Fibroblast of lung (primary cell): Measurements from ENCODE around the gene SEMA3E. TPM values are rescaled to one million over a fixed set of nuclear protein-coding genes. Genes with fewer than 3 reads are reported as not detected.
"Not testable (repeated sequence)": the region's sequence is repeated elsewhere in the genome, so short reads cannot be mapped to it uniquely, and the experiment has no call there.

Source experiments
- DNase-seq, 2 donors: peaks; one replicate each; pipeline versions ENCODE4 v3.0.0 to v3.0.0-alpha.2; 2010; ENCODE audit warnings: low read depth in 2 of 2
- H2AFZ ChIP-seq: 2 replicates; pipeline ENCODE4 v1.5.1; 2012; ENCODE audit warnings: low read length, control low read depth, inconsistent platforms
- H3K27ac ChIP-seq: 2 replicates; pipeline ENCODE4 v1.5.1; 2011; ENCODE audit warnings: low read length, control low read depth; ENCODE audit not compliant: insufficient read depth
- H3K27me3 ChIP-seq: 2 replicates; pipeline ENCODE4 v1.5.1; 2011; ENCODE audit warnings: mild to moderate bottlenecking, low read length; ENCODE audit not compliant: control insufficient read depth, insufficient read depth
- H3K36me3 ChIP-seq: 2 replicates; pipeline ENCODE4 v1.5.1; 2011; ENCODE audit warnings: low read length; ENCODE audit not compliant: control insufficient read depth, insufficient read depth
- H3K4me1 ChIP-seq: 2 replicates; pipeline ENCODE4 v1.5.1; 2011; ENCODE audit warnings: low read length; ENCODE audit not compliant: control insufficient read depth, insufficient read depth; ENCODE audit errors: extremely low read depth
- H3K4me2 ChIP-seq: 2 replicates; pipeline ENCODE4 v1.5.1; 2011; ENCODE audit warnings: low read length, control low read depth; ENCODE audit not compliant: insufficient read depth; ENCODE audit errors: extremely low read depth
- H3K4me3 ChIP-seq, 4 experiments: fragments of 200-600 bp in 1 of 4; sonication (generic) in 1 of 4; replicated peaks in 1 of 4; 2 replicates each; pipeline ENCODE4 v1.5.1; 2011 to 2016; ENCODE audit warnings: low read length in 4 of 4, low read depth in 3 of 4, mild to moderate bottlenecking in 3 of 4, control low read depth in 2 of 4, inconsistent platforms in 1 of 4, mixed read lengths in 1 of 4; ENCODE audit not compliant: insufficient read depth in 1 of 4; ENCODE audit errors: control extremely low read depth in 1 of 4
- H3K79me2 ChIP-seq: 2 replicates; pipeline ENCODE4 v1.5.1; 2012; ENCODE audit warnings: mild to moderate bottlenecking, low read length, inconsistent platforms; ENCODE audit not compliant: control insufficient read depth, insufficient read depth
- H3K9ac ChIP-seq: 2 replicates; pipeline ENCODE4 v1.5.1; 2011; ENCODE audit warnings: mild to moderate bottlenecking, low read length, control low read depth; ENCODE audit not compliant: insufficient read depth
- H3K9me3 ChIP-seq: 2 replicates; pipeline ENCODE4 v1.5.1; 2012; ENCODE audit warnings: low read depth, low read length; ENCODE audit not compliant: control insufficient read depth, insufficient read depth
- H4K20me1 ChIP-seq: 2 replicates; pipeline ENCODE4 v1.5.1; 2011; ENCODE audit warnings: low read length; ENCODE audit not compliant: control insufficient read depth, insufficient read depth; ENCODE audit errors: extremely low read depth
- CTCF ChIP-seq, 2 donors: IDR thresholded peaks in 1 of 2; conservative IDR thresholded peaks in 1 of 2; 1 replicate in 1 of 2; 2 replicates in 1 of 2; pipeline ENCODE4 v1.5.1; 2011 to 2012; ENCODE audit warnings: low read length in 2 of 2, control low read depth in 1 of 2, inconsistent platforms in 1 of 2, low read depth in 1 of 2, mild to moderate bottlenecking in 1 of 2
- EZH2 ChIP-seq: IDR thresholded peaks from 2 replicates; pipeline ENCODE4 v1.5.1; 2012; ENCODE audit warnings: low read length, control low read depth, mild to moderate bottlenecking; ENCODE audit errors: missing control alignments
- polyA plus RNA-seq, 2 donors: library from polyadenylated mRNA; depleted of rRNA in 1 of 2; stranded (reverse) in 1 of 2; unstranded in 1 of 2; fragments of >200 nt; gene quantifications; 2 replicates each; pipeline ENCODE4 v1.2.1, GENCODE V29; 2011 to 2012; ENCODE audit warnings: missing spikeins in 1 of 2
- total RNA-seq: library from RNA; depleted of rRNA; stranded (reverse); fragments of >200 nt; gene quantifications from 2 replicates; pipeline ENCODE4 v1.2.1, GENCODE V29; 2014

Gene SEMA3E
- total and polyA plus RNA-seq, 2 donors (not counting 1 experiment from before 2014, with no cell fraction given) = 1.1 to 2.0 TPM

GRCh38 chr7:83465643-83466042, 183.3 kb downstream of the SEMA3E start:
- H3K36me3 ChIP-seq = no peaks in the 10 kb centered on the region
- no peaks in the 10 kb centered on the region for H3K79me2 ChIP-seq
- H2AFZ ChIP-seq = no peak overlapping the region
- H3K27ac ChIP-seq = no peak overlapping the region
- no peaks in the 10 kb centered on the region for H3K4me1 ChIP-seq
- H3K9me3 ChIP-seq = no peaks in the 10 kb centered on the region
- H3K27me3 ChIP-seq = no peaks in the 10 kb centered on the region
- no peak for TF ChIP-seq CTCF (conservative IDR thresholded peaks at IDR 0.05 in 1 of 2, IDR thresholded peaks at IDR 0.05 in 1 of 2; ENCODE audit: low read depth in 1 of 2, low read length in 2 of 2)
- TF ChIP-seq EZH2 = no peak
- H3K4me3 ChIP-seq = no peak overlapping the region
- DNase-seq = no peak
- H3K9ac ChIP-seq = no peak overlapping the region
- no peak overlapping the region for H3K4me2 ChIP-seq
- H4K20me1 ChIP-seq = no peaks in the 10 kb centered on the region

- not testable (repeated sequence) for H2AFZ ChIP-seq, DNase-seq, H3K4me1 ChIP-seq, H3K4me2 ChIP-seq, H3K9me3 ChIP-seq, H4K20me1 ChIP-seq, H3K27ac ChIP-seq, H3K27me3 ChIP-seq, H3K36me3 ChIP-seq, H3K4me3 ChIP-seq, H3K9ac ChIP-seq, H3K79me2 ChIP-seq
Measured at GRCh38 chr7:83461820-83462219, 187.1 kb downstream of the SEMA3E start.

- H3K79me2 ChIP-seq, H3K9ac ChIP-seq, H3K27ac ChIP-seq, H2AFZ ChIP-seq, H3K4me3 ChIP-seq, H3K27me3 ChIP-seq, DNase-seq, H3K36me3 ChIP-seq, H3K9me3 ChIP-seq, H3K4me1 ChIP-seq, H4K20me1 ChIP-seq, H3K4me2 ChIP-seq: not testable (repeated sequence)
Measured at GRCh38 chr7:83459930-83460653, 188.8 kb downstream of the SEMA3E start.

DNA sequence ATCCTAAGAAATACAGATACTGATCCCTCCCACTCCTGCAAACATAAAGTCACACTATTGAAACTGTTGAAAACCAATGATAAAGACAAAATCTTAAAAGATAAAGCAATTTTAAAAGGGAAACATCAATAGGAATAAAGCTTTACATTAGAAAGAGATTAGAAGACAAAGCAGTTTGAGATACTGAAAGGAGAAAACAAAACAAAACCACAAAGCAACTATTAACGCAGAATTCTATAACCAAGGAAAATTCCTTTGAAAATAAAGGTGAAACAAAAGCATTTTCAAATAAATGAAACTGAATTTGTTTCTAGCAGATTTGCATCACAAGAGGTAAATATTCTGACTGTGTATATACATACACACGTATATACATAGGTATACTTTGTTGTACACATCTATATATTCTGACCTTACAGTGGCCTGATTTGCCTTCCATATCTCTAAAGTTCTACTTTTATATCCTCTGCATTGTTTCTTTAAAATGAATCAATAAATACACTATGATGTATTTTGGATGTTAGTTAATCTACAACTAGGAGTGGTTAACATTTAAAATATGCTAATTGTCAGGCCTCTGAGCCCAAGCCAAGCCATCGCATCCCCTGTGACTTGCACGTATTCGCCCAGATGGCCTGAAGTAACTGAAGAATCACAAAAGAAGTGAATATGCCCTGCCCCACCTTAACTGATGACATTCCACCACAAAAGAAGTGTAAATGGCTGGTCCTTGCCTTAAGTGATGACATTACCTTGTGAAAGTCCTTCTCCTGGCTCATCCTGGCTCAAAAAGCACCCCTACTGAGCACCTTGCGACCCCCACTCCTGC, 189.6 kb downstream of the SEMA3E start:
- not testable (repeated sequence) for H3K4me3 ChIP-seq, H2AFZ ChIP-seq, H3K9me3 ChIP-seq, H3K79me2 ChIP-seq, DNase-seq, H4K20me1 ChIP-seq, H3K9ac ChIP-seq, H3K27me3 ChIP-seq, H3K36me3 ChIP-seq, H3K27ac ChIP-seq, H3K4me1 ChIP-seq, H3K4me2 ChIP-seq
